Upper lobe of left lung (tissue), 4 donors: ENCODE results near the gene FGF14.

Experiments
- EP300 ChIP-seq, 4 donors: sonication (generic); formaldehyde crosslinking; IDR thresholded peaks; one replicate each; pipeline ENCODE4 v1.5.1; 2017; ENCODE audit warnings: antibody characterized with exemption in 4 of 4, control low read depth in 2 of 4
- POLR2A ChIP-seq, 4 donors: fragments of 450-650 bp; IDR thresholded peaks; one replicate each; pipeline ENCODE4 v1.5.1; 2016 to 2017; ENCODE audit warnings: antibody characterized with exemption in 4 of 4, mild to moderate bottlenecking in 2 of 4
- TF ChIP-seq, protein P1 (sequence below), 6 experiments: fragments of 450-650 bp in 4 of 6; fragments of 200-600 bp in 2 of 6; sonication (generic) in 2 of 6; IDR thresholded peaks; one replicate each; pipeline ENCODE4 v1.5.1; 2016 to 2019; ENCODE audit warnings: antibody characterized with exemption in 6 of 6

DNA sequence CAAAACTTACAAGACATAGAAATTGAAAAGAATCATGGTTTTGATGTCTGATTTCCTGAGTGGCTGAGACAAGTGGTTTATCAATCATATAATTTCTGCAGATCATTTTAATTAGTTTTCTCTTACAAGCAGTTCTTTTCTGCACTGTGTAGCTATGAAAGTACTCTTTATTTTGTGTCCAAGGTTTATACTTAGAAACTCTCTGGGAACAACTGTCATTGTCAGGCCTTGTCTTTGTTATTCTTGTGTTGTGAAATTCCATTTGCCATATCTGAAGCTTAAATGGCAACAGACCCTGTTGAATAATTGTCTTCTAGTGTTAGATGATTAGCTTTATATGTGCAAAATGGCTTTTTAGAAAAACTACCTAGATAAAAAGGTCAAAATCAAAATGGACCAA lies 312.1 kb downstream of the FGF14 start:
- TF ChIP-seq POLR2A (IDR thresholded peaks at IDR 0.05), result no peak
- no peak for TF ChIP-seq EP300 (IDR thresholded peaks at IDR 0.05)
- TF ChIP-seq, protein P1, sequence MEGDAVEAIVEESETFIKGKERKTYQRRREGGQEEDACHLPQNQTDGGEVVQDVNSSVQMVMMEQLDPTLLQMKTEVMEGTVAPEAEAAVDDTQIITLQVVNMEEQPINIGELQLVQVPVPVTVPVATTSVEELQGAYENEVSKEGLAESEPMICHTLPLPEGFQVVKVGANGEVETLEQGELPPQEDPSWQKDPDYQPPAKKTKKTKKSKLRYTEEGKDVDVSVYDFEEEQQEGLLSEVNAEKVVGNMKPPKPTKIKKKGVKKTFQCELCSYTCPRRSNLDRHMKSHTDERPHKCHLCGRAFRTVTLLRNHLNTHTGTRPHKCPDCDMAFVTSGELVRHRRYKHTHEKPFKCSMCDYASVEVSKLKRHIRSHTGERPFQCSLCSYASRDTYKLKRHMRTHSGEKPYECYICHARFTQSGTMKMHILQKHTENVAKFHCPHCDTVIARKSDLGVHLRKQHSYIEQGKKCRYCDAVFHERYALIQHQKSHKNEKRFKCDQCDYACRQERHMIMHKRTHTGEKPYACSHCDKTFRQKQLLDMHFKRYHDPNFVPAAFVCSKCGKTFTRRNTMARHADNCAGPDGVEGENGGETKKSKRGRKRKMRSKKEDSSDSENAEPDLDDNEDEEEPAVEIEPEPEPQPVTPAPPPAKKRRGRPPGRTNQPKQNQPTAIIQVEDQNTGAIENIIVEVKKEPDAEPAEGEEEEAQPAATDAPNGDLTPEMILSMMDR (IDR thresholded peaks at IDR 0.05), result no peak
